LoVo (cell line): ENCODE results near the gene WASF2.
"Not testable (repeated sequence)": the region's sequence is repeated elsewhere in the genome, so short reads cannot be mapped to it uniquely, and the experiment has no call there.

Experiments used
- DNase-seq: peaks from one replicate; pipeline ENCODE4 v3.0.0-alpha.2; 2016; ENCODE audit warnings: low spot score

The WASF2 gene

GRCh38 chr1:27521861-27522431 is 32.0 kb upstream of the WASF2 start:
- DNase-seq = no peak

- no peak for DNase-seq
Measured at GRCh38 chr1:27521336-27521831, 31.4 kb upstream of the WASF2 start.

GRCh38 chr1:27520651-27521050 is 30.7 kb upstream of the WASF2 start:
- DNase-seq = no peak

- no peak for DNase-seq
Measured at GRCh38 chr1:27519331-27520258, 29.6 kb upstream of the WASF2 start.

- no peak for DNase-seq
Measured at GRCh38 chr1:27518808-27519207, 28.8 kb upstream of the WASF2 start.

- peak; percentile 78 for DNase-seq
Measured at GRCh38 chr1:27517907-27518718, 28.1 kb upstream of the WASF2 start.

GRCh38 chr1:27517301-27517700 is 27.3 kb upstream of the WASF2 start:
- DNase-seq = peak; percentile 23

GRCh38 chr1:27515626-27516025 is 25.7 kb upstream of the WASF2 start:
- DNase-seq = no peak

- DNase-seq = no peak
Measured at GRCh38 chr1:27513958-27514357, 24.0 kb upstream of the WASF2 start.

GRCh38 chr1:27513528-27513927 is 23.6 kb upstream of the WASF2 start:
- DNase-seq = no peak

GRCh38 chr1:27509127-27510080 is 19.4 kb upstream of the WASF2 start:
- DNase-seq = no peak

- DNase-seq = no peak
Measured at GRCh38 chr1:27507960-27508665, 18.1 kb upstream of the WASF2 start.

GRCh38 chr1:27506703-27507102 is 16.7 kb upstream of the WASF2 start:
- DNase-seq = no peak

- DNase-seq = no peak
Measured at GRCh38 chr1:27505420-27505680, 15.4 kb upstream of the WASF2 start.

GRCh38 chr1:27504588-27505419 is 14.8 kb upstream of the WASF2 start:
- DNase-seq = no peak

- no peak for DNase-seq
Measured at GRCh38 chr1:27503844-27504587, 14.0 kb upstream of the WASF2 start.

- DNase-seq = no peak
Measured at GRCh38 chr1:27503033-27503432, 13.1 kb upstream of the WASF2 start.

GRCh38 chr1:27501159-27501558 is 11.2 kb upstream of the WASF2 start:
- not testable (repeated sequence) for DNase-seq

- DNase-seq = no peak
Measured at GRCh38 chr1:27499142-27499541, 9.2 kb upstream of the WASF2 start.
